HG03521 (cell line): Measurements from ENCODE around the gene ATAD2B.

Experiments
- ATAC-seq: cut with Tn5 transposase; IDR thresholded peaks from one replicate; pipeline ENCODE4 v1.9.1; 2021; ENCODE audit warnings: mild to moderate bottlenecking, moderate library complexity; ENCODE audit not compliant: unreplicated experiment

Gene ATAD2B

GRCh38 chr2:23705771-23706612, 220.9 kb downstream of the ATAD2B start:
- no peak for ATAC-seq

GRCh38 chr2:23703583-23704385, 223.1 kb downstream of the ATAD2B start:
- ATAC-seq = no peak

GRCh38 chr2:23703037-23703582, 223.8 kb downstream of the ATAD2B start:
- ATAC-seq = no peak

- ATAC-seq = no peak
Measured at GRCh38 chr2:23700627-23701026, 226.3 kb downstream of the ATAD2B start.

GRCh38 chr2:23699580-23699925, 227.4 kb downstream of the ATAD2B start:
- ATAC-seq = no peak

GRCh38 chr2:23698721-23699579, 228.0 kb downstream of the ATAD2B start:
- ATAC-seq = no peak
